Measurements from ENCODE around the gene GRID1. TPM values are rescaled to one million over a fixed set of nuclear protein-coding genes. Genes with fewer than 3 reads are reported as not detected.

Gene GRID1
- total RNA-seq, 1 experiment from 2014 or later: 0.37 TPM

DNA sequence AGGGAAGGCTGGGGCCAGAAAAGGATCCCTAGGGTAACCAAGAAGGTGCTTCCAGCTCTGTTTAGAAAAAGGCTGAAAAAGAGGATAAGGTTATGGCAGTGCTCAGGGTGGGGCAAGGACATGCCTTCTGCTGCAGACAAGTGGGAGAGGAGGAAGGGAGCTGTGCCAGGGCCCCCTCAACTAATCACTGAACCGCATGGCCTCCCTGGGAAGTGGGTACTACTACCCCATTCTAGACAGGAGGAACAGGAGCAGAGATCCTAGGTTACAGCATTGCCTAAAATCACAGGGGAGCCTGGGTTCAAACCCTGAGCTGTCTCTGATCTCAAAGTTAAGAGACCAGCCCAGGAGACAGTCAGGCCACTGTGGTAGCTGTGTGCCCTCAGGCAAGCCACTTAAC lies 149.7 kb downstream of the GRID1 start (continued):
- TF ChIP-seq, protein P1, sequence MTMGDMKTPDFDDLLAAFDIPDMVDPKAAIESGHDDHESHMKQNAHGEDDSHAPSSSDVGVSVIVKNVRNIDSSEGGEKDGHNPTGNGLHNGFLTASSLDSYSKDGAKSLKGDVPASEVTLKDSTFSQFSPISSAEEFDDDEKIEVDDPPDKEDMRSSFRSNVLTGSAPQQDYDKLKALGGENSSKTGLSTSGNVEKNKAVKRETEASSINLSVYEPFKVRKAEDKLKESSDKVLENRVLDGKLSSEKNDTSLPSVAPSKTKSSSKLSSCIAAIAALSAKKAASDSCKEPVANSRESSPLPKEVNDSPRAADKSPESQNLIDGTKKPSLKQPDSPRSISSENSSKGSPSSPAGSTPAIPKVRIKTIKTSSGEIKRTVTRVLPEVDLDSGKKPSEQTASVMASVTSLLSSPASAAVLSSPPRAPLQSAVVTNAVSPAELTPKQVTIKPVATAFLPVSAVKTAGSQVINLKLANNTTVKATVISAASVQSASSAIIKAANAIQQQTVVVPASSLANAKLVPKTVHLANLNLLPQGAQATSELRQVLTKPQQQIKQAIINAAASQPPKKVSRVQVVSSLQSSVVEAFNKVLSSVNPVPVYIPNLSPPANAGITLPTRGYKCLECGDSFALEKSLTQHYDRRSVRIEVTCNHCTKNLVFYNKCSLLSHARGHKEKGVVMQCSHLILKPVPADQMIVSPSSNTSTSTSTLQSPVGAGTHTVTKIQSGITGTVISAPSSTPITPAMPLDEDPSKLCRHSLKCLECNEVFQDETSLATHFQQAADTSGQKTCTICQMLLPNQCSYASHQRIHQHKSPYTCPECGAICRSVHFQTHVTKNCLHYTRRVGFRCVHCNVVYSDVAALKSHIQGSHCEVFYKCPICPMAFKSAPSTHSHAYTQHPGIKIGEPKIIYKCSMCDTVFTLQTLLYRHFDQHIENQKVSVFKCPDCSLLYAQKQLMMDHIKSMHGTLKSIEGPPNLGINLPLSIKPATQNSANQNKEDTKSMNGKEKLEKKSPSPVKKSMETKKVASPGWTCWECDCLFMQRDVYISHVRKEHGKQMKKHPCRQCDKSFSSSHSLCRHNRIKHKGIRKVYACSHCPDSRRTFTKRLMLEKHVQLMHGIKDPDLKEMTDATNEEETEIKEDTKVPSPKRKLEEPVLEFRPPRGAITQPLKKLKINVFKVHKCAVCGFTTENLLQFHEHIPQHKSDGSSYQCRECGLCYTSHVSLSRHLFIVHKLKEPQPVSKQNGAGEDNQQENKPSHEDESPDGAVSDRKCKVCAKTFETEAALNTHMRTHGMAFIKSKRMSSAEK (CRISPR knock-in tag; IDR thresholded peaks at IDR 0.05; ENCODE audit: borderline replicate concordance): no peak
- TF ChIP-seq CREM (CRISPR knock-in tag; IDR thresholded peaks at IDR 0.05) (no peak), RELA (CRISPR knock-in tag; IDR thresholded peaks at IDR 0.05; ENCODE audit: borderline replicate concordance) (no peak), ZNF425 (CRISPR knock-in tag; conservative IDR thresholded peaks at IDR 0.05) (no peak), ZNF671 (CRISPR knock-in tag; IDR thresholded peaks at IDR 0.05) (no peak), STAT6 (CRISPR knock-in tag; conservative IDR thresholded peaks at IDR 0.05; ENCODE audit: low read depth) (no peak), ESRRA (CRISPR knock-in tag; IDR thresholded peaks at IDR 0.05; ENCODE audit: borderline replicate concordance) (no peak), JAZF1 (CRISPR knock-in tag; IDR thresholded peaks at IDR 0.05) (no peak), OVOL2 (CRISPR knock-in tag; IDR thresholded peaks at IDR 0.05; ENCODE audit: borderline replicate concordance) (no peak)
- TF ChIP-seq, protein P2, sequence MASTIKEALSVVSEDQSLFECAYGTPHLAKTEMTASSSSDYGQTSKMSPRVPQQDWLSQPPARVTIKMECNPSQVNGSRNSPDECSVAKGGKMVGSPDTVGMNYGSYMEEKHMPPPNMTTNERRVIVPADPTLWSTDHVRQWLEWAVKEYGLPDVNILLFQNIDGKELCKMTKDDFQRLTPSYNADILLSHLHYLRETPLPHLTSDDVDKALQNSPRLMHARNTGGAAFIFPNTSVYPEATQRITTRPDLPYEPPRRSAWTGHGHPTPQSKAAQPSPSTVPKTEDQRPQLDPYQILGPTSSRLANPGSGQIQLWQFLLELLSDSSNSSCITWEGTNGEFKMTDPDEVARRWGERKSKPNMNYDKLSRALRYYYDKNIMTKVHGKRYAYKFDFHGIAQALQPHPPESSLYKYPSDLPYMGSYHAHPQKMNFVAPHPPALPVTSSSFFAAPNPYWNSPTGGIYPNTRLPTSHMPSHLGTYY (CRISPR knock-in tag; IDR thresholded peaks at IDR 0.05): no peak
- TF ChIP-seq, protein P3, sequence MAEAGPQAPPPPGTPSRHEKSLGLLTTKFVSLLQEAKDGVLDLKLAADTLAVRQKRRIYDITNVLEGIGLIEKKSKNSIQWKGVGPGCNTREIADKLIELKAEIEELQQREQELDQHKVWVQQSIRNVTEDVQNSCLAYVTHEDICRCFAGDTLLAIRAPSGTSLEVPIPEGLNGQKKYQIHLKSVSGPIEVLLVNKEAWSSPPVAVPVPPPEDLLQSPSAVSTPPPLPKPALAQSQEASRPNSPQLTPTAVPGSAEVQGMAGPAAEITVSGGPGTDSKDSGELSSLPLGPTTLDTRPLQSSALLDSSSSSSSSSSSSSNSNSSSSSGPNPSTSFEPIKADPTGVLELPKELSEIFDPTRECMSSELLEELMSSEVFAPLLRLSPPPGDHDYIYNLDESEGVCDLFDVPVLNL (CRISPR knock-in tag; IDR thresholded peaks at IDR 0.05; ENCODE audit: borderline replicate concordance, low read depth): no peak

DNA sequence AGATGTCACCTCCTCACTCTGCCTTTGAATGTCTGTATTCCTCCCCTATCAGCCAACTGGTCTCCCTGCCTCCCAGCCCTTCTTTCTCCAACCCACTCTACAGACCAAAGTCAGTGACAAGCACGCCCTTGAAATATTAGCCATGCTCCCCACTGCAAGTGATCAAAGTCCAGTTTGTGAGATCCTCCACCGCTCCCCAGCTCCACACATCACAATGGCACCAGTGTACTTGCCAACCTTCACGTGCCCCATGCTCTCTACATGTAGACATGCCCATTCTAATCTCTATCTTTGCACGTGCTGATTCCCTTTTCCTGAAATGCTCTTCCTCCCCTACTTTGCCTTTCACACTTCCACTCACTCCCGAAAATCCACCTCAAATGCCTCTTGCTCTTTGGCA lies 150.9 kb downstream of the GRID1 start:
- CTCF ChIA-PET: no interaction called here
- Mint-ChIP-seq H3K36me3 (no peaks in the 10 kb centered on the region), H3K27ac (no peak overlapping the region), H3K27me3 (ENCODE audit: low read depth) (no peaks in the 10 kb centered on the region), H3K9me3 (peaks cover 8% of the 10 kb centered on the region; the same call in 1 of the 2 replicates), H3K4me1 (no peaks in the 10 kb centered on the region), H3K4me3 (no peak overlapping the region)
- no peak for DNase-seq (ENCODE audit: low spot score)
- ATAC-seq: no peak
- POLR2A ChIA-PET: no interaction called here
- no peak for TF ChIP-seq GRHL2 (CRISPR knock-in tag; IDR thresholded peaks at IDR 0.05; ENCODE audit: insufficient replicate concordance, severe bottlenecking)
- no peak for TF ChIP-seq USF2 (CRISPR knock-in tag; IDR thresholded peaks at IDR 0.05)
- TF ChIP-seq, protein P1 (CRISPR knock-in tag; IDR thresholded peaks at IDR 0.05; ENCODE audit: borderline replicate concordance): no peak
- TF ChIP-seq PRRX2 (CRISPR knock-in tag; IDR thresholded peaks at IDR 0.05): no peak
- TF ChIP-seq, protein P4, sequence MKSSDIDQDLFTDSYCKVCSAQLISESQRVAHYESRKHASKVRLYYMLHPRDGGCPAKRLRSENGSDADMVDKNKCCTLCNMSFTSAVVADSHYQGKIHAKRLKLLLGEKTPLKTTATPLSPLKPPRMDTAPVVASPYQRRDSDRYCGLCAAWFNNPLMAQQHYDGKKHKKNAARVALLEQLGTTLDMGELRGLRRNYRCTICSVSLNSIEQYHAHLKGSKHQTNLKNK (CRISPR knock-in tag; IDR thresholded peaks at IDR 0.05): no peak
- TF ChIP-seq FOXK1 (CRISPR knock-in tag; IDR thresholded peaks at IDR 0.05): no peak

All from WTC11 (cell line).